Aorta (tissue), 5 donors: ENCODE measurements around the gene CDX2. TPM values are rescaled to one million over a fixed set of nuclear protein-coding genes. Genes with fewer than 3 reads are reported as not detected.

ENCODE experiments used
- ATAC-seq: fragments of 200-7000 bp; cut with Tn5 transposase; one replicate; pipeline ENCODE4 v1.9.1; 2022; ENCODE audit warnings: moderate library complexity; ENCODE audit not compliant: low FRiP score
- DNase-seq, 2 donors: peaks; one replicate each; pipeline ENCODE4 v3.0.0-alpha.2; 2020
- H3K27ac ChIP-seq, 2 donors: one replicate each; pipeline ENCODE4 v1.5.1; 2013; ENCODE audit warnings: low read length in 2 of 2, mild to moderate bottlenecking in 2 of 2, moderate library complexity in 2 of 2, control low read depth in 1 of 2, inconsistent platforms in 1 of 2, low read depth in 1 of 2
- H3K27me3 ChIP-seq, 2 donors: one replicate each; pipeline ENCODE4 v1.6.1; 2013; ENCODE audit warnings: control low read depth in 1 of 2, low read length in 1 of 2, mild to moderate bottlenecking in 1 of 2, moderate library complexity in 1 of 2; ENCODE audit not compliant: insufficient read depth in 2 of 2, control insufficient read depth in 1 of 2
- H3K36me3 ChIP-seq, 2 donors: one replicate each; pipeline ENCODE4 v1.6.1; 2013; ENCODE audit warnings: control low read depth in 1 of 2, low read length in 1 of 2, mild to moderate bottlenecking in 1 of 2; ENCODE audit not compliant: insufficient read depth in 2 of 2, control insufficient read depth in 1 of 2
- H3K4me1 ChIP-seq, 2 donors: one replicate each; pipeline ENCODE4 v1.6.1; 2013; ENCODE audit warnings: low read length in 2 of 2, control low read depth in 1 of 2, mild to moderate bottlenecking in 1 of 2, moderate library complexity in 1 of 2; ENCODE audit not compliant: insufficient read depth in 2 of 2, control insufficient read depth in 1 of 2
- H3K4me3 ChIP-seq, 2 donors: one replicate each; pipeline ENCODE4 v1.5.1; 2013; ENCODE audit warnings: low read length in 2 of 2, control low read depth in 1 of 2, mild to moderate bottlenecking in 1 of 2
- H3K9me3 ChIP-seq: one replicate; pipeline ENCODE4 v1.6.1; 2013; ENCODE audit warnings: mild to moderate bottlenecking, low read length; ENCODE audit not compliant: control insufficient read depth
- WGBS, 2 donors: extraction: QIAGEN DNeasy Blood & Tissue Kit; methylation state at CpG; one replicate each; pipeline ENCODE4 v1.1.7; 2013; 5-methylcytosine and 5-hydroxymethylcytosine counted together
- intact Hi-C, 2 donors: fragments of 100-400 bp; cut with DNase I; formaldehyde crosslinking; loops; one replicate each; pipeline versions ENCODE4 v1.14.2 to v1.15.0; 2022
- polyA plus RNA-seq, 2 donors: library from polyadenylated mRNA; stranded (reverse); fragments of 200-250 nt; gene quantifications; one replicate each; pipeline ENCODE4 v1.2.3, GENCODE V29; 2013
- total RNA-seq, 2 donors: library from RNA; stranded (reverse); fragmentation: NEBNext Ultra II Directional; extraction: Animal tissue kit (Norgen Biotek cat#: 25700); gene quantifications; one replicate each; pipeline ENCODE4 v1.2.1, GENCODE V29; 2021
- donor health status: healthy with polysubstance abuse.
- donor health status: Bipolar disorder and iron deficiency.
- donor health status: DM: no; HTN: no; CAD: no.
- donor health status: DM: no; HTN: no; CAD: no.
- donor health status: DM: yes; HTN: yes; CAD: no.

Gene CDX2
- total and polyA plus RNA-seq, 4 donors = 27.7 TPM; not detected in 3

- Histone ChIP-seq H3K27me3 (no peaks in the 10 kb centered on the region), H3K9me3 (no peaks in the 10 kb centered on the region), H3K4me1 (no peaks in the 10 kb centered on the region), H3K4me3 (no peak overlapping the region), H3K36me3 (no peaks in the 10 kb centered on the region), H3K27ac (no peak overlapping the region)
- intact Hi-C loops = no loop called here
- WGBS, 2 donors = 83 to 84% methylated on average over 20 of the region's 20 CpGs
- peak; percentile 55 for ATAC-seq
- DNase-seq = no peak
Observed at GRCh38 chr13:28001837-28002473, 32.8 kb upstream of the CDX2 start.

GRCh38 chr13:28001049-28001448, 31.9 kb upstream of the CDX2 start:
- ATAC-seq (peak; percentile 22), DNase-seq (peak in 1 of 2 donors; percentile 59)

GRCh38 chr13:28000567-28000966, 31.5 kb upstream of the CDX2 start:
- DNase-seq (no peak), ATAC-seq (no peak)
- Histone ChIP-seq H3K27me3 (no peaks in the 10 kb centered on the region), H3K4me3 (no peak overlapping the region), H3K36me3 (no peaks in the 10 kb centered on the region), H3K9me3 (no peaks in the 10 kb centered on the region), H3K27ac (no peak overlapping the region), H3K4me1 (no peaks in the 10 kb centered on the region)
- 33 to 35% methylated on average over 5 of the region's 5 CpGs for WGBS, 2 donors
- intact Hi-C loops = no loop called here

More at GRCh38 chr13:28001049-28001448, 31.9 kb upstream of the CDX2 start:
- H3K9me3 ChIP-seq = no peaks in the 10 kb centered on the region
- H3K27ac ChIP-seq = no peak overlapping the region
- 64 to 66% methylated on average over 11 of the region's 11 CpGs for WGBS, 2 donors
- no peaks in the 10 kb centered on the region for H3K4me1 ChIP-seq
- H3K27me3 ChIP-seq = no peaks in the 10 kb centered on the region
- H3K4me3 ChIP-seq = no peak overlapping the region
- intact Hi-C loops = no loop called here
- no peaks in the 10 kb centered on the region for H3K36me3 ChIP-seq

GRCh38 chr13:27997904-27998522, 28.9 kb upstream of the CDX2 start:
- DNase-seq (peak in 1 of 2 donors; percentile 59), ATAC-seq (no peak)
- no peaks in the 10 kb centered on the region for H3K27me3 ChIP-seq
- WGBS, 2 donors = 20 to 32% methylated on average over 7 of the region's 7 CpGs
- no peak overlapping the region for H3K4me3 ChIP-seq
- no peak overlapping the region for H3K27ac ChIP-seq
- H3K9me3 ChIP-seq = no peaks in the 10 kb centered on the region
- intact Hi-C loops = loop anchor here in 1 of 2 donors (5.0 kb wide), 1 partner anchor 171 kb away; no protein-coding TSS in a partner anchor
- H3K36me3 ChIP-seq = no peaks in the 10 kb centered on the region
- H3K4me1 ChIP-seq = no peaks in the 10 kb centered on the region

GRCh38 chr13:27991881-27992280, 22.8 kb upstream of the CDX2 start:
- intact Hi-C loops = no loop called here
- DNase-seq (no peak), ATAC-seq (no peak)
- Histone ChIP-seq H3K36me3 (no peaks in the 10 kb centered on the region), H3K9me3 (no peaks in the 10 kb centered on the region), H3K27me3 (no peaks in the 10 kb centered on the region), H3K27ac (no peak overlapping the region), H3K4me1 (no peaks in the 10 kb centered on the region), H3K4me3 (no peak overlapping the region)
- 64 to 71% methylated on average over 6 of the region's 6 CpGs for WGBS, 2 donors

GRCh38 chr13:27988520-27988919, 19.4 kb upstream of the CDX2 start, which contains the start of gene URAD:
Gene URAD (minus strand): TSS chr13:27988693. CDS start chr13:27988637, 56 bp downstream.
- H3K36me3 ChIP-seq = no peaks in the 10 kb centered on the region
- intact Hi-C loops = loop anchor here (5.0 to 10.0 kb wide), 3 partner anchors 454 to 1004 kb away; no protein-coding TSS in a partner anchor
- H3K4me3 ChIP-seq = no peak within 1 kb of the TSS
- no peak within 1 kb of the TSS for H3K27ac ChIP-seq
- no peaks in the 10 kb centered on the region for H3K4me1 ChIP-seq
- 75 to 77% methylated on average over 11 of the region's 11 CpGs for WGBS, 2 donors
- no peak for ATAC-seq
- DNase-seq = peak in 1 of 2 donors; percentile 44
- H3K9me3 ChIP-seq = no peaks in the 10 kb centered on the region
- no peaks in the 10 kb centered on the region for H3K27me3 ChIP-seq

- no peaks in the 10 kb centered on the region for H3K9me3 ChIP-seq
- H3K27me3 ChIP-seq = no peaks in the 10 kb centered on the region
- DNase-seq = no peak
- 84 to 85% methylated on average over 1 of the region's 1 CpG for WGBS, 2 donors
- no peak overlapping the region for H3K27ac ChIP-seq
- intact Hi-C loops = loop anchor here (5.0 to 10.0 kb wide), 3 partner anchors 451 to 1001 kb away; no protein-coding TSS in a partner anchor
- H3K4me1 ChIP-seq = no peaks in the 10 kb centered on the region
- H3K36me3 ChIP-seq = no peaks in the 10 kb centered on the region
- ATAC-seq = no peak
- H3K4me3 ChIP-seq = no peak overlapping the region
Observed at GRCh38 chr13:27985600-27985999, 16.5 kb upstream of the CDX2 start.

GRCh38 chr13:27982361-27982760, 13.2 kb upstream of the CDX2 start:
- intact Hi-C loops = loop anchor here (5.0 to 10.0 kb wide), 4 partner anchors 150 to 998 kb away; no protein-coding TSS in a partner anchor
- 52 to 57% methylated on average over 2 of the region's 2 CpGs for WGBS, 2 donors
- no peak for DNase-seq
- no peaks in the 10 kb centered on the region for H3K9me3 ChIP-seq
- H3K4me1 ChIP-seq = no peaks in the 10 kb centered on the region
- no peak for ATAC-seq
- no peak overlapping the region for H3K27ac ChIP-seq
- no peak overlapping the region for H3K4me3 ChIP-seq
- no peaks in the 10 kb centered on the region for H3K36me3 ChIP-seq
- H3K27me3 ChIP-seq = no peaks in the 10 kb centered on the region
